GM12865 (cell line): ENCODE measurements around the gene AMMECR1.
A peak's percentile ranks its signal among the peaks of the same experiment; 100 is the strongest.

Experiments used
- DNase-seq: peaks from one replicate; pipeline ENCODE4 v3.0.0; 2010; ENCODE audit warnings: low read depth
- H3K4me3 ChIP-seq: 2 replicates; pipeline ENCODE4 v1.5.1; 2011; ENCODE audit warnings: mild to moderate bottlenecking, low read depth, low read length, control low read depth
- TF ChIP-seq, protein P1 (sequence below): IDR thresholded peaks from 2 replicates; pipeline ENCODE4 v1.5.1; 2011; ENCODE audit warnings: low read length, control low read depth, low read depth, inconsistent platforms; ENCODE audit not compliant: insufficient read depth; ENCODE audit errors: missing control alignments

The AMMECR1 gene

DNA sequence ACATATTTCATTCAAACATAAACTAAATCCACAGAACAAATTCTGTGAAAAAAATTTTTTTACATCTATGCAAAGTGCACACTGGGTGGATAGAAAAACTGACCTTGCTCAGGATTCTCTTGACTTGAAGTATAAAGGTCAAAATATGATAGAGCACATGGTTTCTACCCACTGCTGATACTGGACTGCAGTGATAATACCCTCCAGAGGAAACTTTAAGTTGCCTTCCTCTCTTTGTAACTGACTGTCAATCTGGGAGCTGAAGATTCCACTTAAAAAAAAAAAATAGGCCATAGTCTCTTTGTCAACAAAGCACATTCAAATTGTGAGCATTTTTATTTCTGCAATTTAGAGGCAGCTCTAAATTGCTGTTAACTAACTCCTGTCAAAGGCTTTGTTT lies 3.2 kb upstream of the AMMECR1 start:
- no peak overlapping the region for H3K4me3 ChIP-seq
- TF ChIP-seq, protein P1, sequence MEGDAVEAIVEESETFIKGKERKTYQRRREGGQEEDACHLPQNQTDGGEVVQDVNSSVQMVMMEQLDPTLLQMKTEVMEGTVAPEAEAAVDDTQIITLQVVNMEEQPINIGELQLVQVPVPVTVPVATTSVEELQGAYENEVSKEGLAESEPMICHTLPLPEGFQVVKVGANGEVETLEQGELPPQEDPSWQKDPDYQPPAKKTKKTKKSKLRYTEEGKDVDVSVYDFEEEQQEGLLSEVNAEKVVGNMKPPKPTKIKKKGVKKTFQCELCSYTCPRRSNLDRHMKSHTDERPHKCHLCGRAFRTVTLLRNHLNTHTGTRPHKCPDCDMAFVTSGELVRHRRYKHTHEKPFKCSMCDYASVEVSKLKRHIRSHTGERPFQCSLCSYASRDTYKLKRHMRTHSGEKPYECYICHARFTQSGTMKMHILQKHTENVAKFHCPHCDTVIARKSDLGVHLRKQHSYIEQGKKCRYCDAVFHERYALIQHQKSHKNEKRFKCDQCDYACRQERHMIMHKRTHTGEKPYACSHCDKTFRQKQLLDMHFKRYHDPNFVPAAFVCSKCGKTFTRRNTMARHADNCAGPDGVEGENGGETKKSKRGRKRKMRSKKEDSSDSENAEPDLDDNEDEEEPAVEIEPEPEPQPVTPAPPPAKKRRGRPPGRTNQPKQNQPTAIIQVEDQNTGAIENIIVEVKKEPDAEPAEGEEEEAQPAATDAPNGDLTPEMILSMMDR: no peak
- DNase-seq: no peak

DNA sequence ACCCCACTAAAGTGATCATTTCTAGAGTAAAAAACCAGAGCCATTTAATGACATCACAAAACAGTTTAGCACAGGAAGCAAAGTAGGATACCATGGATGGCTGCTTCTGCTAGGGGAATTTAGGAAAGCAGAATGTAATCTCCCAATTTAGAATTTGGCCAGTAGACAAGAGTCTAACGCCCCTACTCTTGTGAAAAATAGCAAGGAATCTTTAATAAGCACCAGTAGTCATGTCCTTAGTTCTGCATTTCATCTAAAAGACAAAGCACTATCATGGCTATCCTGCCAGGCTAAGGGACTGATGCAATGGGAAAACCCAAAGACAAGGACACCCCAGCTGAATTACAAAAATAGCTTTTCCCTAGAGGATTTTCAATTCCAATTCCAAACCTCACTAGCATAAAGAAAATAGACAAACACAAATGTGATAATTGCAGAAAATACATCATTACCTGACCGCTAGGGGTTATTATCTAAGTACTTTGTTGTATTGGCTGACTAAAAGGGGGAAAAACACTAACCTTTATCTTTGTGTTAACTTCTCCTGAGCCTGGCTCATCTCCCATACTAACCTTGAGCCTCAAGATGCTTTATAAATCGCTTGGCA lies 2.6 kb upstream of the AMMECR1 start:
- DNase-seq: no peak
- TF ChIP-seq, protein P1: no peak
- H3K4me3 ChIP-seq: no peak overlapping the region

DNA sequence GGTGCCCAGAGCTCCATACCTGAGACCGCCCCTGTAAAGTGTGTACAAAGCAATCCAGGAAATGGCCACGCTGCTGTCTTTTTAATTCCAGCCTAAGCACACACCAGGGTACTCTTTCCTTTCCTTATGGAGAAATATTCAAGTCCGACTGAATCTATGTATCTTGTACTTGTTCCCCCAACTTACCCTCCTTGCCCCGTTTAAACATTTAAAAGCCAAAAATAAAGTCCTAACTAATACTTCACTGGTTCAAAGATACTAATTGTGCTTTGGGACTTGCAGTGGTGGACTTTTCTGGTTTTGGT lies 731 bp upstream of the AMMECR1 start:
- peak overlapping the region; percentile 70 for H3K4me3 ChIP-seq
- TF ChIP-seq, protein P1: no peak
- no peak for DNase-seq

DNA sequence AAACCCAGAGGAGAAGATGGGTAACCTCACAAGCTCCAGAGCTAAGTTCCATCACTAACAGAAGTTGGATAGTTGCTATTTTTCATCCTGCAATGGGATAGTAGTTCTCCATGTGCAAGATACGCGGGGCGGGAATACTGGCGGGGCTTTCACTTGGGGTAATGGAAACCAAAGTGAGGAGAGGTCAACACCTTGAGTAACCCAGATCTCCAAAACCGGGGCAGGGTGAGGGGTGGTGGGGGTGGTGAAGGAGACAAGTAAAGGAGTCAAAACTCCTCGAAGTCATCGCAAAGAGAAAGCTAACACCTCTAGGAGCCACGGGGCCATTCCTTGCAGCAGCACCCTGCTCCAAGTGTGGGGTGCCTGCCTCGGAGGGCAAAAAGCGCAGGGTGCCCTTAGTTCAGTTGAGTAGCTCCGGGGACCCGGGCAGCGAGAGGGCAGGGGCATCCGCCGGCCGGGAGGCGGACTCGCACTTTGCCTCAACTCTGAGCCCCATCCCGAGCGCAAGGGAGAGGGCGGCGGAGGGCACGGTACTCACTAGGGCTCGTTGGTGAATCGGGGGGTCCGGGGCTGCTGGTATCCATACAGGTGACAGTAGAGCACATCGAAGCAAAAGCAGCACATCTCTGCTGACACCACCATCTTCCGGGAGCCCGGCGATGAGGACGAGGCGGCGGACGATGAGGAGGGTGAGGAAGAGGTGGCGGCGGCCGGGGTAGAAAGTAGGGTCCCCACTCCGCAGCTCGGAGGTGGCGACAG lies 645 bp downstream of the AMMECR1 start:
- DNase-seq: peak; percentile 29
- TF ChIP-seq, protein P1: no peak
- peak overlapping the region; percentile 72 for H3K4me3 ChIP-seq

DNA sequence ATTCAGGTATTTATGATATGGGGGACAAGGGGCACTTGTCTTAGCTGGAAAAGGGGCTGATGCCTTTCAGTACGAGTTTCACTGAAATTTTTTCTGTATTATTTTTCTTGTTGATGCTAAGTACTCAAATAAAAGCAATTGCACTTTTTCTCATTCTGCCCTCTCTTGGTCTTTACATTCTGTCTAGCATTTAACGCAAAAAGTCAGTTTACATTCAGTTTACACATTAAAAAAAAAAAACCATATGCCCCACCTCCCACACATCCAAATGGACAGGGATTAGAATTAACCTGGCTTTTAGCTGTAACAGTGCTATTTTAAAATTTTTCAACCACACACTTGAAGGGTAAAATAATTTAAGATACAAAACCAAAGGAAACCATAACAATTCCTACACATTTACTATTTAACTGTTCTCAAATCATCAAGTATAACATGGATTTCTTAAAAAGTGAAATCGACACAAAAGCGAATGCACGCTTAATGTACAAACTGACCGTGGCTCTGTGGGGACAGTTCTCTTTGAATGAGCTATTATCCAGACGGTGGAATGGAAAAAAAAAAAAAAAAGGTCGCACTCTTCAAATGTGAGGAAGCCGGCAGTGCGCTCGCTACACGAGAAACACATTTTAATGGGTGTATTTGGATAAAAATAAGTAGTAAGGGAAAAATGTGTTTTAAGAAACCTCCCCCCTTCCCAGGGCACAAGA lies 1.4 kb downstream of the AMMECR1 start:
- no peak for DNase-seq
- H3K4me3 ChIP-seq: peak overlapping the region; percentile 72
- TF ChIP-seq, protein P1: no peak

DNA sequence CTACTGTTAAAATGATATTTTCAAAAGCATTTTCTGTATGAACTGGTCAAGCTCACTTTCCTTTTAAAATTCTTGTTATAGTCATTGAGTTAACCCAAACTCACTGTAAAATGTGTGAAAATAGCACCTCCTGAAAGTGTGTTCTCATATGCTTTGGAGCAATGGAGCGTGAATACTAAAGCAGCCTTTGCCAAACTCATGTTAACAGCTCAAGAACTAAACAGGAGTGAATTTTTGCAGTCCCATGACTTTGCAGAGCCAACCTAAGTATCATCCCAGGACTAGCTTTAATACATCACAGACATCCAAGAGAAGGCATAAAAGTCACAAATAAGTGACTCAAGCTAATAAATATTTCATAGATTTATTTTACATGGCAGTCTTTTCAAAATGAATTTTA lies 2.3 kb downstream of the AMMECR1 start:
- DNase-seq: peak; percentile 52
- TF ChIP-seq, protein P1: no peak
- peak overlapping the region; percentile 72 for H3K4me3 ChIP-seq
